ENCODE data around the gene BPI.
A peak's percentile ranks its signal among the peaks of the same experiment; 100 is the strongest.

The BPI gene

GRCh38 chr20:38349856-38350255, 45.9 kb downstream of the BPI start:
- ChIA-PET CTCF (interaction anchor here (0.7 kb wide), 1 partner anchor 16 kb away, joined by 3 read pairs; no protein-coding TSS in a partner anchor), POLR2A (no interaction called here)

DNA sequence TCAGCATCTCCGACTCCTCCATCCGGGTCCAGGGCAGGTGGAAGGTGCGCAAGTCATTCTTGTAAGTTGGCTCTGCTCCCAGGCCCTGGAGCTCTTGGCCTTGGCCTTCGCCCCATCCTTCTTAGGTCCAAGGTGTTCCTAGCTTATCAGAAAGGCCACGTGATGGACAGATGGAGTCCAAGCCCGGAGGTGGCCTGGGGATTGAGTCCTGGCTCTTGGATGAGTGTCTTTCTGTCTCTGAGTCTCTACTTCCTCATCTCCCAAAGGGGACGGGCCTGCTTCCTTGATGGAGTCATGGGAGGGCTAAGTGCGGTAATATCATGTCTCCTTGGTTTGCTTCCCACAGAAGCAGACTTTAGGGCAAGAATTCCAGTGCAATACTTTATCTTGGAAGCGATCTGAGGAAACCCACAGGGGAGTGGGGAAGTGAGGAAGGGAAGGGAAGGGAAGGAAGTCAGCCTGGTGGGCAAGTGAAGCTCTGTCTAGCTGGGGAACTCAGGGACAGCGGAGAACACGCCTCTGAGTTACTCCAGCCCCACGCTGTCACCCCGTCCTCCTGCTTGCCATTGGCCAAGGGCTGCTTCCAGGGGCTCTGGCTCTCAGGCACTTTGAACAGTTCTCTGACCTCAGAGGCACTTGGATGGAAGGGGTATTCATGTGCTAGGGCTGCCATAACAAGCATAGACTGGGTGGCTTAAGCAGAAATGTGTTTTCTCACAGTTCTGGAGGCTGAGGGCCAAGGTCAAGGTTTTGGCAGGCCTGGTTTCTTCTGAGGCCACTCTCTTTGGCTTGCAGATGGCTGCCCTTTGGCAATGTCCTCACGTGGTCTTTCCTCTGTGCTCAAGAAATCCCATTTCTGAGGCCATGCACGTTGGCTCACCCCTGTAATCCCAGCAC, 47.2 kb downstream of the BPI start:
- ChIA-PET CTCF (no interaction called here), POLR2A (no interaction called here)
- TF ChIP-seq, protein P1, sequence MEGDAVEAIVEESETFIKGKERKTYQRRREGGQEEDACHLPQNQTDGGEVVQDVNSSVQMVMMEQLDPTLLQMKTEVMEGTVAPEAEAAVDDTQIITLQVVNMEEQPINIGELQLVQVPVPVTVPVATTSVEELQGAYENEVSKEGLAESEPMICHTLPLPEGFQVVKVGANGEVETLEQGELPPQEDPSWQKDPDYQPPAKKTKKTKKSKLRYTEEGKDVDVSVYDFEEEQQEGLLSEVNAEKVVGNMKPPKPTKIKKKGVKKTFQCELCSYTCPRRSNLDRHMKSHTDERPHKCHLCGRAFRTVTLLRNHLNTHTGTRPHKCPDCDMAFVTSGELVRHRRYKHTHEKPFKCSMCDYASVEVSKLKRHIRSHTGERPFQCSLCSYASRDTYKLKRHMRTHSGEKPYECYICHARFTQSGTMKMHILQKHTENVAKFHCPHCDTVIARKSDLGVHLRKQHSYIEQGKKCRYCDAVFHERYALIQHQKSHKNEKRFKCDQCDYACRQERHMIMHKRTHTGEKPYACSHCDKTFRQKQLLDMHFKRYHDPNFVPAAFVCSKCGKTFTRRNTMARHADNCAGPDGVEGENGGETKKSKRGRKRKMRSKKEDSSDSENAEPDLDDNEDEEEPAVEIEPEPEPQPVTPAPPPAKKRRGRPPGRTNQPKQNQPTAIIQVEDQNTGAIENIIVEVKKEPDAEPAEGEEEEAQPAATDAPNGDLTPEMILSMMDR (IDR thresholded peaks at IDR 0.05; ENCODE audit: control extremely low read depth, extremely low read depth, low read depth, missing control alignments) = no peak
- DNase-seq (ENCODE audit: extremely low spot score) = no peak

More at GRCh38 chr20:38349856-38350255, 45.9 kb downstream of the BPI start:
- TF ChIP-seq, protein P1 (IDR thresholded peaks at IDR 0.05; ENCODE audit: control extremely low read depth, extremely low read depth, low read depth, missing control alignments) = no peak
- no peak for DNase-seq (ENCODE audit: extremely low spot score)

DNA sequence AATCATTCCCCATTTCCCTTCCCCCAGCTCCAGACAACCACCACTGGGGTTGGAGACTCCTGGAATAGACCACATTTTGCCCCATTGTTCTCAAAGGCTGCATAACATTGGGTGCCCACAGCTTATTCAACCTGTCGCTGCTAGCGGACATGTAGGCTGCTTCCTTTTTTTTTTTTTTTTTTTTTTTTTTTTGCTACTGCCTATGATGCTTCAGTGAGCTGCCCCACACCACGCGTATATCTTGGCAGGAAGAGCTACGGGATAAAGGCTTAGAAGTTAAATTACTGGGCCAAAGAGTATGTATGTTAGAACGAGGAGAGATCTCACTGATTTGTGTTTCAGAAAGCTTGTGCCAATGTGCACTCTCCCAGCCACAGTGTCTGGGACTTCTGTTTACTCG, 49.4 kb downstream of the BPI start:
- TF ChIP-seq, protein P1 (IDR thresholded peaks at IDR 0.05; ENCODE audit: control extremely low read depth, extremely low read depth, low read depth, missing control alignments) = no peak
- POLR2A ChIA-PET = no interaction called here
- DNase-seq (ENCODE audit: extremely low spot score) = no peak
- CTCF ChIA-PET = interaction anchor here (1.3 to 1.6 kb wide), 3 partner anchors 11 to 132 kb away, joined by 3 to 4 read pairs (median 4); no protein-coding TSS in a partner anchor

DNA sequence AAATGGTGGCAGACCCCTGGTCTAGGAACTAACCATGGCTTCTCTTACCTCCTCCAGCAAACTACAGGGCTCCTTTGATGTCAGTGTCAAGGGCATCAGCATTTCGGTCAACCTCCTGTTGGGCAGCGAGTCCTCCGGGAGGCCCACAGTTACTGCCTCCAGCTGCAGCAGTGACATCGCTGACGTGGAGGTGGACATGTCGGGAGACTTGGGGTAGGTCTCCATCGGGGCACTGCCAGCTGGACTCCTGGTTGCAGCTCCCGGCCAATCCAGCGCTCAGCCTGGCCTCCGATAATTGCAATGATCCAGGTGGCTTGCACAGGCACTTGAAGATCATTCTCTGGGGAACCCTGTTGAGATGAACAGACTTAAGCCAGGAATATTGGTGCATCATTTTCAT, 50.3 kb downstream of the BPI start:
- TF ChIP-seq, protein P1 (IDR thresholded peaks at IDR 0.05; ENCODE audit: control extremely low read depth, extremely low read depth, low read depth, missing control alignments) = no peak
- DNase-seq (ENCODE audit: extremely low spot score) = no peak
- ChIA-PET POLR2A (no interaction called here), CTCF (interaction anchor here (1.3 to 1.7 kb wide), 3 partner anchors 10 to 127 kb away, joined by 3 to 4 read pairs (median 4); no protein-coding TSS in a partner anchor)

DNA sequence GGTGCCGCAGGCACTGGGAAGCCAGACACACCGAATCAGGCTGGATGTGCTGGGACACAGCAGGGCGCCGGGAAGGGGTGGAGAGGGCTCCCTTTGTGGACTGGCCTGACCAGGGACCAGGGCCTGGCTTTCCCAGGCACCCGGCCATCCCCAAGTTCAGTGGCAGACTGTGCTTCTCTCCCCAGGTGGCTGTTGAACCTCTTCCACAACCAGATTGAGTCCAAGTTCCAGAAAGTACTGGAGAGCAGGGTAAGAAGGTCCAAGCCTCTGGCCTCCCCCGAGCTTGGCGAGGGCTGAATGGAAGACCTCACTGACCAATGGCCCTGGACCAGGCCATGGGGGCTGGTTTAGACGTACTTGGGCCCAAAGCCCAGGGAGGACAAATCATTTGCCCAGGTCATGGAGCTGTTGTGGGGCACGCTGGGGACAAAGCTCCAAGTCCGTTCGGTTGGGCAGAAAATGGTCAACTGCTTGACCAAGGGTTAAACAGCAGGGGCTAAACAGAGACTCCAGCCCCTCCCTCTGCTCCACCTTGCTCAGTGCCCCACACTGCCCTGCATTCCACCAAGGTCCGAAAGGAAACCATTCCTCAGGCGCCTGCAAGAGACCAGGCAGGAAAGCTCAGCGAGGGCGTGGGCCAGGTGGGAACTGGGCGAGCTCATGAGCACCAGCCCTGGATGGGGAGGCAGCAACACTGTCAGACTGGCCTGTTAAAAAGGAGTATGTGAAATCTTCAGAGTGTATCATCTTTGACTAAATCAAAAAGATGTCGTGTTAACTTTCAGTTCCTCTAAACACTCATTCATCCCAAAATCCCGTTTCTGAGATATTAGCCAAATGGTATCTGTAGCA, 51.4 kb downstream of the BPI start:
- POLR2A ChIA-PET = no interaction called here
- TF ChIP-seq, protein P1 (IDR thresholded peaks at IDR 0.05; ENCODE audit: control extremely low read depth, extremely low read depth, low read depth, missing control alignments) = no peak
- peak; percentile 25 for DNase-seq (ENCODE audit: extremely low spot score)
- CTCF ChIA-PET = interaction anchor here (0.9 to 1.7 kb wide), 2 partner anchors 53 to 128 kb away, joined by 3 read pairs; no protein-coding TSS in a partner anchor

DNA sequence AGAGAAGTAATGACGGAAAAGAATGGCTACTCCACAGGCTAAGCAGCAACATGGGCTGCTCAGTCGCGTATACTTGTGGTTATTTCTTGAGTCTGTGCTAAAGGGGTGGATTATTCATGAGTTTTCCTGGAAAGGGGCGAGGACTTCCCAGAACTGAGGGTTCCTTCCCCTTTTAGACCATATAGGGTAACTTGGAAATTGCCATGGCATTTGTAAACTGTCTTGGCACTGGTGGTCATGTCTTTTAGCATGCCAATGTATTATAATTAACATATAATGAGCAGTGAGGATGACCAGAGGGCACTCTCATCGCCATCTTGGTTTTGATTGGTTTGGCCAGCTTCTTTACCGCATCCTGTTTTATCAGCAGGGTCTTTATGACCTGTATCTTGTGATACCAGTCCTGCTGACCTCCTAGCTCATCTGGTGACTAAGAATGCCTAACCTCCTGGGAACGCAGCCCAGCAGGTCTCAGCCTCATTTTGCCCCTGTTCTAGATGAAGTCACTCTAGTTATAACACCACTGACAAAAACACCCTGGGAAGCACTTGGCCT, 53.8 kb downstream of the BPI start:
- ChIA-PET POLR2A (no interaction called here), CTCF (interaction anchor here (1.3 to 1.8 kb wide), 4 partner anchors 16 to 300 kb away, joined by 3 to 5 read pairs (median 3); no protein-coding TSS in a partner anchor)
- TF ChIP-seq, protein P1 (IDR thresholded peaks at IDR 0.05; ENCODE audit: control extremely low read depth, extremely low read depth, low read depth, missing control alignments) = no peak
- DNase-seq (ENCODE audit: extremely low spot score) = no peak
